IMR-90 (cell line): ENCODE results near the gene DTD1. TPM values are rescaled to one million over a fixed set of nuclear protein-coding genes. Genes with fewer than 3 reads are reported as not detected.

Experiments
- ATAC-seq: fragments of 200-7000 bp; cut with Tn5 transposase; 2 replicates; pipeline ENCODE4 v1.9.1; 2020; ENCODE audit warnings: low read depth, mild to moderate bottlenecking, moderate library complexity
- BruUV-seq: library from RNA; stranded (reverse); fragments of 400-500 nt; replicated peaks from 2 replicates; lab custom pipeline; 2021; lab: Mats Ljungman, UMichigan
- CTCF ChIA-PET: fragments of 300-600 bp; formaldehyde crosslinking; extraction: SDS; loops from one replicate; lab custom pipeline; 2021; ENCODE audit warnings: antibody characterized with exemption; lab: Yijun Ruan, JAX
- POLR2A ChIA-PET: fragments of 300-600 bp; sonication (Branson Sonifier 250); formaldehyde crosslinking; loops from one replicate; lab custom pipeline; 2022; ENCODE audit warnings: antibody characterized with exemption; ENCODE audit not compliant: unreplicated experiment; lab: Charles Lee
- DNase-seq: peaks from one replicate; pipeline ENCODE4 v3.0.0; 2013
- H2AFZ ChIP-seq: replicated peaks from 2 replicates; pipeline ENCODE3; 2013; ENCODE audit warnings: low read length, mild to moderate bottlenecking; ENCODE audit not compliant: poor library complexity
- H2AK5ac ChIP-seq: 2 replicates; pipeline ENCODE4 v1.6.1; 2013; ENCODE audit warnings: low read depth, low read length, inconsistent platforms
- H2AK9ac ChIP-seq: replicated peaks from 2 replicates; pipeline ENCODE3; 2013; ENCODE audit warnings: mild to moderate bottlenecking, low read depth, low read length, moderate library complexity; ENCODE audit not compliant: poor library complexity
- H2BK120ac ChIP-seq: 2 replicates; pipeline ENCODE4 v1.6.1; 2013; ENCODE audit warnings: low read depth, low read length, inconsistent platforms
- H2BK15ac ChIP-seq: 3 replicates; pipeline ENCODE4 v1.6.1; 2013; ENCODE audit warnings: low read depth, low read length, inconsistent platforms
- H2BK20ac ChIP-seq: 2 replicates; pipeline ENCODE4 v1.6.1; 2013; ENCODE audit warnings: low read depth, mild to moderate bottlenecking, inconsistent platforms, low read length, moderate library complexity
- H2BK5ac ChIP-seq: 2 replicates; pipeline ENCODE4 v1.6.1; 2013; ENCODE audit warnings: mild to moderate bottlenecking, low read depth, low read length, inconsistent platforms; ENCODE audit not compliant: poor library complexity, severe bottlenecking
- H3K14ac ChIP-seq: replicated peaks from 2 replicates; pipeline ENCODE4 v1.6.1; 2013; ENCODE audit warnings: low read depth, low read length, inconsistent platforms
- H3K18ac ChIP-seq: 2 replicates; pipeline ENCODE4 v1.6.1; 2013; ENCODE audit warnings: low read depth, low read length, control low read depth
- H3K23ac ChIP-seq: 2 replicates; pipeline ENCODE4 v1.6.1; 2013; ENCODE audit warnings: low read depth, low read length, inconsistent platforms
- H3K27ac ChIP-seq: 2 replicates; pipeline ENCODE4 v1.5.1; 2013; ENCODE audit warnings: mild to moderate bottlenecking, control low read depth, low read length; ENCODE audit not compliant: insufficient read depth
- H3K27me3 ChIP-seq: 2 replicates; pipeline ENCODE4 v1.6.1; 2013; ENCODE audit warnings: low read length; ENCODE audit not compliant: control insufficient read depth, insufficient read depth
- H3K36me3 ChIP-seq: 2 replicates; pipeline ENCODE4 v1.6.1; 2013; ENCODE audit warnings: low read length, mixed read lengths; ENCODE audit not compliant: control insufficient read depth, insufficient read depth
- H3K4ac ChIP-seq: 2 replicates; pipeline ENCODE4 v1.6.1; 2013; ENCODE audit warnings: low read depth, low read length, inconsistent platforms
- H3K4me1 ChIP-seq: 2 replicates; pipeline ENCODE4 v1.6.1; 2013; ENCODE audit warnings: low read length, mixed read lengths; ENCODE audit not compliant: control insufficient read depth, insufficient read depth
- H3K4me2 ChIP-seq: 2 replicates; pipeline ENCODE4 v1.6.1; 2013; ENCODE audit warnings: low read depth, mild to moderate bottlenecking, control low read depth, low read length, moderate library complexity
- H3K4me3 ChIP-seq: 2 replicates; pipeline ENCODE4 v1.5.1; 2013; ENCODE audit warnings: low read depth, mild to moderate bottlenecking, control low read depth, low read length, moderate library complexity; ENCODE audit not compliant: insufficient read depth
- H3K56ac ChIP-seq: 2 replicates; pipeline ENCODE4 v1.6.1; 2013; ENCODE audit warnings: low read length, inconsistent platforms; ENCODE audit not compliant: insufficient read depth; ENCODE audit errors: extremely low read depth
- H3K79me1 ChIP-seq, 2 experiments: 2 replicates each; pipeline ENCODE4 v1.6.1; 2013; ENCODE audit warnings: low read length in 2 of 2, inconsistent platforms in 1 of 2, low read depth in 1 of 2
- H3K9ac ChIP-seq: 2 replicates; pipeline ENCODE4 v1.6.1; 2013; ENCODE audit warnings: low read depth, low read length, control low read depth
- H3K9me1 ChIP-seq: 2 replicates; pipeline ENCODE4 v1.6.1; 2013; ENCODE audit warnings: low read length, inconsistent platforms; ENCODE audit not compliant: insufficient read depth
- H3K9me3 ChIP-seq: 2 replicates; pipeline ENCODE4 v1.6.1; 2013; ENCODE audit warnings: low read length; ENCODE audit not compliant: control insufficient read depth, insufficient read depth
- H4K20me1 ChIP-seq: 2 replicates; pipeline ENCODE4 v1.6.1; 2013; ENCODE audit warnings: low read length, inconsistent platforms; ENCODE audit not compliant: insufficient read depth
- H4K5ac ChIP-seq: 2 replicates; pipeline ENCODE4 v1.6.1; 2013; ENCODE audit warnings: mild to moderate bottlenecking, low read depth, low read length, control low read depth
- H4K8ac ChIP-seq, 2 experiments: 2 replicates each; pipeline ENCODE4 v1.6.1; 2013; ENCODE audit warnings: low read depth in 2 of 2, low read length in 2 of 2, control low read depth in 1 of 2, inconsistent platforms in 1 of 2
- H4K91ac ChIP-seq: 2 replicates; pipeline ENCODE4 v1.6.1; 2013; ENCODE audit warnings: low read depth, low read length, inconsistent platforms; ENCODE audit not compliant: insufficient read depth
- MAFK ChIP-seq: IDR thresholded peaks from 2 replicates; pipeline ENCODE4 v1.6.1; 2012; ENCODE audit warnings: low read depth, low read length, improper control_type of control experiment
- USF2 ChIP-seq: fragments of 150-350 bp; IDR thresholded peaks from 2 replicates; pipeline ENCODE4 v1.6.1; 2017; ENCODE audit warnings: mild to moderate bottlenecking, antibody characterized with exemption, low read length, low read depth
- WGBS, 2 experiments: methylation state at CpG; one replicate each; pipeline versions ENCODE4 v1.1.5 to v1.1.7; 2013; ENCODE audit warnings: missing lambda C conversion rate in 2 of 2; ENCODE audit not compliant: insufficient read length in 1 of 2; ENCODE audit errors: extremely low coverage in 2 of 2; 5-methylcytosine and 5-hydroxymethylcytosine counted together
- dilution Hi-C: fragments of 300-500 bp; cut with HindIII; formaldehyde crosslinking; loops from one replicate; pipeline ENCODE4 v1.14.3; 2018; ENCODE audit warnings: low sequenced_read_pairs; ENCODE audit not compliant: unreplicated experiment
- in situ Hi-C: fragments of 300-500 bp; cut with MboI; formaldehyde crosslinking; loops from 3 replicates; pipeline ENCODE4 v1.14.3; 2019; ENCODE audit warnings: low sequenced_read_pairs, inconsistent platforms, mixed read lengths
- intact Hi-C: fragments of 100-400 bp; cut with micrococcal nuclease; formaldehyde crosslinking; loops from 2 replicates; pipeline ENCODE4 v1.10.0; 2022
- polyA plus RNA-seq, 3 experiments: library from polyadenylated mRNA; depleted of rRNA; stranded (reverse); fragments of >200 nt; gene quantifications; 2 replicates each; pipeline ENCODE4 v1.2.3, GENCODE V29; 2012; ENCODE audit warnings: low replicate concordance in 1 of 3
- total RNA-seq: library from RNA; depleted of rRNA; stranded (reverse); fragments of >200 nt; gene quantifications from 2 replicates; pipeline ENCODE4 v1.2.3, GENCODE V29; 2012

Gene DTD1
- total and polyA plus RNA-seq, 2 of the 4 experiments (the other 2 are of a cell fraction) = 73.1 to 101 TPM

GRCh38 chr20:18694071-18694470 lies 106.2 kb downstream of the DTD1 start:
- CTCF ChIA-PET = interaction anchor here (1.8 kb wide), 1 partner anchor 9 kb away, joined by 4 read pairs; no protein-coding TSS in a partner anchor

More at GRCh38 chr20:18694071-18694470, 106.2 kb downstream of the DTD1 start:
- intact Hi-C loops (no loop called here), in situ Hi-C loops (no loop called here), dilution Hi-C loops (no loop called here)
- Histone ChIP-seq H2BK5ac (no peak overlapping the region), H3K27me3 (no peaks in the 10 kb centered on the region), H3K4me3 (no peak overlapping the region), H2AFZ (no peak overlapping the region), H4K8ac (no peak overlapping the region), H3K9ac (no peak overlapping the region), H3K4me1 (no peaks in the 10 kb centered on the region), H3K4ac (no peak overlapping the region), H3K23ac (no peak overlapping the region), H3K36me3 (no peaks in the 10 kb centered on the region), H3K18ac (no peak overlapping the region), H2BK15ac (no peak overlapping the region), H2BK20ac (no peak overlapping the region), H3K27ac (no peak overlapping the region), H2BK120ac (no peak overlapping the region), H2AK9ac (no peak overlapping the region), H3K79me1 (peaks cover 2 to 5% of the 10 kb centered on the region in 2 experiments; a peak in 2 of 4 replicates), H3K4me2 (no peak overlapping the region), H2AK5ac (no peak overlapping the region), H3K56ac (no peak overlapping the region), H3K9me3 (no peaks in the 10 kb centered on the region), H3K9me1 (peaks cover 10% of the 10 kb centered on the region; the same call in 1 of the 2 replicates), H4K20me1 (no peaks in the 10 kb centered on the region; the same call in 1 of the 2 replicates), H4K5ac (no peak overlapping the region), H4K91ac (no peak overlapping the region), H3K14ac (no peak overlapping the region)
- no CpG with 5 or more reads among the region's 6 CpGs for WGBS, 2 experiments
- DNase-seq = no peak
- no peak for ATAC-seq
- POLR2A ChIA-PET = no interaction called here
- BruUV-seq = no TSS peak
- TF ChIP-seq MAFK = no peak
- no peak for TF ChIP-seq USF2
